ENCODE measurements around the gene FLT3LG.
"Not testable (repeated sequence)": the region's sequence is repeated elsewhere in the genome, so short reads cannot be mapped to it uniquely, and the experiment has no call there.

The FLT3LG gene

GRCh38 chr19:49441210-49441959, 32.6 kb upstream of the FLT3LG start, which contains the start of gene SLC17A7:
Gene SLC17A7, minus strand, starts transcription at chr19:49441527. Its CDS starts 148 bp downstream, at chr19:49441379.
- peak; percentile 56 for DNase-seq (ENCODE audit: low spot score)

- DNase-seq (ENCODE audit: low spot score) = no peak
Measured at GRCh38 chr19:49441960-49442350, 32.1 kb upstream of the FLT3LG start.

GRCh38 chr19:49442354-49442753, 31.7 kb upstream of the FLT3LG start:
- no peak for DNase-seq (ENCODE audit: low spot score)

GRCh38 chr19:49442771-49443365, 31.1 kb upstream of the FLT3LG start:
- DNase-seq (ENCODE audit: low spot score) = peak; percentile 93

GRCh38 chr19:49443366-49444099, 30.5 kb upstream of the FLT3LG start:
- DNase-seq (ENCODE audit: low spot score) = peak; percentile 96

GRCh38 chr19:49444100-49444700, 29.8 kb upstream of the FLT3LG start:
- DNase-seq (ENCODE audit: low spot score) = not testable (repeated sequence)

GRCh38 chr19:49445997-49446396, 28.0 kb upstream of the FLT3LG start:
- no peak for DNase-seq (ENCODE audit: low spot score)

- DNase-seq (ENCODE audit: low spot score) = no peak
Measured at GRCh38 chr19:49447485-49448431, 26.3 kb upstream of the FLT3LG start.

GRCh38 chr19:49448432-49448786, 25.6 kb upstream of the FLT3LG start:
- DNase-seq (ENCODE audit: low spot score) = no peak

GRCh38 chr19:49450405-49450804, 23.6 kb upstream of the FLT3LG start:
- DNase-seq (ENCODE audit: low spot score) = no peak

GRCh38 chr19:49451430-49452181, 22.4 kb upstream of the FLT3LG start, which contains the start of gene PIH1D1:
Gene PIH1D1, minus strand, starts transcription at chr19:49451814. Its CDS starts 240 bp downstream, at chr19:49451574.
- peak; percentile 99 for DNase-seq (ENCODE audit: low spot score)

- peak; percentile 98 for DNase-seq (ENCODE audit: low spot score)
Measured at GRCh38 chr19:49453013-49453756, 20.8 kb upstream of the FLT3LG start, which contains the start of gene ALDH16A1. Gene ALDH16A1, plus strand, starts transcription at chr19:49453225. Its CDS starts 107 bp downstream, at chr19:49453332.

GRCh38 chr19:49453757-49454240, 20.2 kb upstream of the FLT3LG start:
- no peak for DNase-seq (ENCODE audit: low spot score)

GRCh38 chr19:49455773-49456172, 18.2 kb upstream of the FLT3LG start:
- DNase-seq (ENCODE audit: low spot score) = no peak

- no peak for DNase-seq (ENCODE audit: low spot score)
Measured at GRCh38 chr19:49456326-49456725, 17.7 kb upstream of the FLT3LG start.

GRCh38 chr19:49458567-49458903, 15.5 kb upstream of the FLT3LG start:
- no peak for DNase-seq (ENCODE audit: low spot score)

- DNase-seq (ENCODE audit: low spot score) = no peak
Measured at GRCh38 chr19:49459388-49459787, 14.6 kb upstream of the FLT3LG start.

GRCh38 chr19:49461130-49461529, 12.9 kb upstream of the FLT3LG start:
- not testable (repeated sequence) for DNase-seq (ENCODE audit: low spot score)

GRCh38 chr19:49461656-49462055, 12.4 kb upstream of the FLT3LG start:
- DNase-seq (ENCODE audit: low spot score) = no peak

GRCh38 chr19:49462492-49462891, 11.5 kb upstream of the FLT3LG start:
- no peak for DNase-seq (ENCODE audit: low spot score)

All from LoVo (cell line).